Ovary (tissue), 9 donors: Measurements from ENCODE around the gene KLHL17. TPM values are rescaled to one million over a fixed set of nuclear protein-coding genes. Genes with fewer than 3 reads are reported as not detected.
"Not testable (repeated sequence)": the region's sequence is repeated elsewhere in the genome, so short reads cannot be mapped to it uniquely, and the experiment has no call there.

ENCODE experiments used
- DNase-seq, 5 donors: peaks; one replicate each; pipeline ENCODE4 v3.0.0-alpha.2; 2019 to 2020
- H3K27ac ChIP-seq, 2 donors: fragments of 200-600 bp; one replicate each; pipeline versions ENCODE4 v1.5.1 to v1.8.0; 2019 to 2022
- H3K27me3 ChIP-seq: fragments of 200-600 bp; one replicate; pipeline ENCODE4 v1.8.0; 2022
- H3K36me3 ChIP-seq: fragments of 200-600 bp; sonication (generic); one replicate; pipeline ENCODE4 v1.5.1; 2019
- H3K4me1 ChIP-seq: one replicate; pipeline ENCODE4 v1.8.1; 2013; ENCODE audit warnings: mild to moderate bottlenecking, moderate library complexity; ENCODE audit not compliant: insufficient read depth
- H3K4me3 ChIP-seq: fragments of 200-600 bp; sonication (generic); one replicate; pipeline ENCODE4 v1.5.1; 2017
- H3K9me3 ChIP-seq, 2 donors: fragments of 200-600 bp in 1 of 2; sonication (generic) in 1 of 2; one replicate each; pipeline versions ENCODE4 v1.5.1 to v1.8.1; 2013 to 2019; ENCODE audit warnings: mild to moderate bottlenecking in 1 of 2, moderate library complexity in 1 of 2
- CTCF ChIP-seq, 3 donors: fragments of 450-650 bp in 2 of 3; fragments of 200-600 bp in 1 of 3; IDR thresholded peaks; one replicate each; pipeline versions ENCODE4 v1.5.1 to v1.8.0; 2016 to 2022; ENCODE audit warnings: antibody characterized with exemption in 3 of 3, mild to moderate bottlenecking in 1 of 3
- EP300 ChIP-seq: sonication (generic); formaldehyde crosslinking; IDR thresholded peaks from one replicate; pipeline ENCODE4 v1.6.1; 2017; ENCODE audit warnings: antibody characterized with exemption
- POLR2A ChIP-seq: fragments of 450-650 bp; IDR thresholded peaks from one replicate; pipeline ENCODE4 v1.6.1; 2017; ENCODE audit warnings: antibody characterized with exemption, mild to moderate bottlenecking, moderate library complexity
- WGBS, 3 donors: extraction: QIAGEN DNeasy Blood & Tissue Kit in 1 of 3; methylation state at CpG; one replicate each; pipeline versions ENCODE4 v1.1.5 to v1.1.7; 2013 to 2017; 5-methylcytosine and 5-hydroxymethylcytosine counted together
- intact Hi-C, 4 donors: fragments of 100-400 bp; cut with DNase I; formaldehyde crosslinking; loops; one replicate each; pipeline versions ENCODE4 v1.11.0 to v1.15.1; 2022 to 2023
- polyA plus RNA-seq, 2 donors: library from polyadenylated mRNA; stranded (reverse); fragments of 200-250 nt in 1 of 2; fragments of 350-450 nt in 1 of 2; fragmentation: Illumina TruSeq in 1 of 2; extraction: RNeasy Lipid Tissue Mini Kit (QIAGEN cat#74804) in 1 of 2; gene quantifications; one replicate each; pipeline ENCODE4 v1.2.3, GENCODE V29; 2013 to 2014
- total RNA-seq, 7 donors: library from RNA; depleted of rRNA in 2 of 7; stranded (reverse); fragments of >200 nt in 2 of 7; fragmentation: NEBNext Ultra II Directional in 3 of 7; extraction: Animal tissue kit (Norgen Biotek cat#: 25700) in 3 of 7; gene quantifications; one replicate each; pipeline versions ENCODE4 v1.1.0 to v1.2.4, GENCODE V29; 2016 to 2023
- donor health status: DM: no; HTN: no; CAD: no; lungs with moderate emphysema.
- donor health status: DM: no; HTN: no; CAD: no.
- donor health status: Bipolar disorder and iron deficiency.
- donor health status: DM: yes; HTN: yes; CAD: no.
- donor health status: DM: no; HTN: no; CAD: no.
- donor health status: DM: yes; HTN: yes; CAD: no.

KLHL17 gene
- total and polyA plus RNA-seq, 9 donors: 0.13 to 6.7 (median 2.1) TPM

- no peaks in the 10 kb centered on the region for H3K36me3 ChIP-seq
- no peak overlapping the region for H3K27ac ChIP-seq
- TF ChIP-seq POLR2A: no peak
- TF ChIP-seq CTCF (IDR thresholded peaks at IDR 0.05): no peak
- TF ChIP-seq EP300: no peak
- no peaks in the 10 kb centered on the region for H3K27me3 ChIP-seq
- WGBS, 3 donors: 87 to 93% (median 91%) methylated on average over 7 of the region's 7 CpGs
- intact Hi-C loops: no loop called here
- H3K4me1 ChIP-seq: no peaks in the 10 kb centered on the region
- DNase-seq: no peak
- H3K9me3 ChIP-seq: peaks cover 0 to 4% of the 10 kb centered on the region in 2 donors
- H3K4me3 ChIP-seq: no peak overlapping the region
These were observed 32.0 kb downstream of the KLHL17 start for GRCh38 chr1:992362-992761.

- peaks cover 9% of the 10 kb centered on the region for H3K27me3 ChIP-seq
- TF ChIP-seq CTCF (IDR thresholded peaks at IDR 0.05) (no peak), EP300 (no peak), POLR2A (no peak)
- no peak overlapping the region for H3K4me3 ChIP-seq
- intact Hi-C loops: no loop called here
- no peak for DNase-seq
- H3K36me3 ChIP-seq: no peaks in the 10 kb centered on the region
- WGBS, 3 donors: 80% methylated on average over 15 of the region's 15 CpGs
- H3K9me3 ChIP-seq: peaks cover 0 to 4% of the 10 kb centered on the region in 2 donors
- H3K27ac ChIP-seq: no peak overlapping the region
- H3K4me1 ChIP-seq: peaks cover 3% of the 10 kb centered on the region
These were observed 33.1 kb downstream of the KLHL17 start for GRCh38 chr1:993379-993995.

GRCh38 chr1:994546-994945 is 34.2 kb downstream of the KLHL17 start:
- H3K4me1 ChIP-seq, H3K4me3 ChIP-seq, intact Hi-C loops, H3K27ac ChIP-seq, DNase-seq, H3K36me3 ChIP-seq, H3K9me3 ChIP-seq: not testable (repeated sequence)
- H3K27me3 ChIP-seq: peaks cover 11% of the 10 kb centered on the region
- 81 to 88% (median 84%) methylated on average over 6 of the region's 6 CpGs for WGBS, 3 donors

GRCh38 chr1:995665-996633 is 35.6 kb downstream of the KLHL17 start:
- TF ChIP-seq CTCF (IDR thresholded peaks at IDR 0.05) (no peak), POLR2A (no peak), EP300 (no peak)
- H3K4me3 ChIP-seq: no peak overlapping the region
- intact Hi-C loops: no loop called here
- peaks cover 9% of the 10 kb centered on the region for H3K4me1 ChIP-seq
- 34 to 50% (median 37%) methylated on average over 25 to 30 of the region's 30 CpGs for WGBS, 3 donors
- no peak for DNase-seq
- peaks cover 0 to 4% of the 10 kb centered on the region in 2 donors for H3K9me3 ChIP-seq
- peaks cover 11% of the 10 kb centered on the region for H3K27me3 ChIP-seq
- no peaks in the 10 kb centered on the region for H3K36me3 ChIP-seq
- no peak overlapping the region for H3K27ac ChIP-seq
